Measurements from ENCODE around the gene SDF2L1. TPM values are rescaled to one million over a fixed set of nuclear protein-coding genes. Genes with fewer than 3 reads are reported as not detected.

The SDF2L1 gene
- total and polyA plus RNA-seq, 9 of the 15 experiments (the other 6 are each of a cell fraction or from before 2014, with no cell fraction given), result 15.1 to 989 (median 124) TPM

- TF ChIP-seq NEUROD1 (IDR thresholded peaks at IDR 0.05; ENCODE audit: borderline replicate concordance, low read depth, low read length, partially characterized antibody) (no peak), RFX1 (IDR thresholded peaks at IDR 0.05) (no peak), MED1 (CRISPR knock-in tag; IDR thresholded peaks at IDR 0.05; ENCODE audit: borderline replicate concordance) (peak; percentile 66; the same call in 1 of the 2 replicates), RUNX1 (IDR thresholded peaks at IDR 0.05; ENCODE audit: low read depth) (0 out of 2 replicates have a peak, but pooled peaks have one; percentile 13), CBFB (CRISPR knock-in tag; IDR thresholded peaks at IDR 0.05) (peak; percentile 63; the same call in 1 of the 2 replicates), ZBTB9 (CRISPR knock-in tag; IDR thresholded peaks at IDR 0.05) (no peak), ARID2 (IDR thresholded peaks at IDR 0.05) (no peak), SMAD3 (CRISPR knock-in tag; conservative IDR thresholded peaks at IDR 0.05) (no peak), ZNF277 (CRISPR knock-in tag; IDR thresholded peaks at IDR 0.05; ENCODE audit: borderline replicate concordance) (no peak), EZH2 (IDR thresholded peaks at IDR 0.05; ENCODE audit: borderline replicate concordance, low read depth, low read length) (no peak), STAG1 (CRISPR knock-in tag; IDR thresholded peaks at IDR 0.05; ENCODE audit: borderline replicate concordance) (peak; percentile 8; the same call in 1 of the 2 replicates), FOXK2 (conservative IDR thresholded peaks at IDR 0.05 in 1 of 2, IDR thresholded peaks at IDR 0.05 in 1 of 2; ENCODE audit: low read depth in 2 of 2) (no peak), TCF7L2 (IDR thresholded peaks at IDR 0.05; ENCODE audit: low read depth, low read length) (no peak), CBX3 (IDR thresholded peaks at IDR 0.05; ENCODE audit: borderline replicate concordance in 1 of 2, low read length in 2 of 2) (peak in 1 of 2 experiments; percentile 75; a peak in 1 of 3 replicates), TBP (optimal IDR thresholded peaks at IDR 0.05; ENCODE audit: low read depth, low read length) (no peak), MYNN (IDR thresholded peaks at IDR 0.05) (no peak), MYNN (CRISPR knock-in tag; IDR thresholded peaks at IDR 0.05) (peak; percentile 56; the same call in 1 of the 2 replicates), ZNF184 (CRISPR knock-in tag; IDR thresholded peaks at IDR 0.05) (peak; percentile 66; the same call in 1 of the 2 replicates)
- TF ChIP-seq, protein P1, sequence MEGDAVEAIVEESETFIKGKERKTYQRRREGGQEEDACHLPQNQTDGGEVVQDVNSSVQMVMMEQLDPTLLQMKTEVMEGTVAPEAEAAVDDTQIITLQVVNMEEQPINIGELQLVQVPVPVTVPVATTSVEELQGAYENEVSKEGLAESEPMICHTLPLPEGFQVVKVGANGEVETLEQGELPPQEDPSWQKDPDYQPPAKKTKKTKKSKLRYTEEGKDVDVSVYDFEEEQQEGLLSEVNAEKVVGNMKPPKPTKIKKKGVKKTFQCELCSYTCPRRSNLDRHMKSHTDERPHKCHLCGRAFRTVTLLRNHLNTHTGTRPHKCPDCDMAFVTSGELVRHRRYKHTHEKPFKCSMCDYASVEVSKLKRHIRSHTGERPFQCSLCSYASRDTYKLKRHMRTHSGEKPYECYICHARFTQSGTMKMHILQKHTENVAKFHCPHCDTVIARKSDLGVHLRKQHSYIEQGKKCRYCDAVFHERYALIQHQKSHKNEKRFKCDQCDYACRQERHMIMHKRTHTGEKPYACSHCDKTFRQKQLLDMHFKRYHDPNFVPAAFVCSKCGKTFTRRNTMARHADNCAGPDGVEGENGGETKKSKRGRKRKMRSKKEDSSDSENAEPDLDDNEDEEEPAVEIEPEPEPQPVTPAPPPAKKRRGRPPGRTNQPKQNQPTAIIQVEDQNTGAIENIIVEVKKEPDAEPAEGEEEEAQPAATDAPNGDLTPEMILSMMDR (IDR thresholded peaks at IDR 0.05 in 2 of 3, conservative IDR thresholded peaks at IDR 0.05 in 1 of 3; ENCODE audit: insufficient read depth in 2 of 3, low read depth in 1 of 3, low read length in 3 of 3), result no peak; a peak in 1 of 6 replicates
- TF ChIP-seq, protein P2, sequence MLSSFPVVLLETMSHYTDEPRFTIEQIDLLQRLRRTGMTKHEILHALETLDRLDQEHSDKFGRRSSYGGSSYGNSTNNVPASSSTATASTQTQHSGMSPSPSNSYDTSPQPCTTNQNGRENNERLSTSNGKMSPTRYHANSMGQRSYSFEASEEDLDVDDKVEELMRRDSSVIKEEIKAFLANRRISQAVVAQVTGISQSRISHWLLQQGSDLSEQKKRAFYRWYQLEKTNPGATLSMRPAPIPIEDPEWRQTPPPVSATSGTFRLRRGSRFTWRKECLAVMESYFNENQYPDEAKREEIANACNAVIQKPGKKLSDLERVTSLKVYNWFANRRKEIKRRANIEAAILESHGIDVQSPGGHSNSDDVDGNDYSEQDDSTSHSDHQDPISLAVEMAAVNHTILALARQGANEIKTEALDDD (IDR thresholded peaks at IDR 0.05), result no peak
- TF ChIP-seq, protein P3, sequence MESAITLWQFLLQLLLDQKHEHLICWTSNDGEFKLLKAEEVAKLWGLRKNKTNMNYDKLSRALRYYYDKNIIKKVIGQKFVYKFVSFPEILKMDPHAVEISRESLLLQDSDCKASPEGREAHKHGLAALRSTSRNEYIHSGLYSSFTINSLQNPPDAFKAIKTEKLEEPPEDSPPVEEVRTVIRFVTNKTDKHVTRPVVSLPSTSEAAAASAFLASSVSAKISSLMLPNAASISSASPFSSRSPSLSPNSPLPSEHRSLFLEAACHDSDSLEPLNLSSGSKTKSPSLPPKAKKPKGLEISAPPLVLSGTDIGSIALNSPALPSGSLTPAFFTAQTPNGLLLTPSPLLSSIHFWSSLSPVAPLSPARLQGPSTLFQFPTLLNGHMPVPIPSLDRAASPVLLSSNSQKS (CRISPR knock-in tag; IDR thresholded peaks at IDR 0.05), result no peak
Observed at GRCh38 chr22:21682385-21683175, 40.5 kb downstream of the SDF2L1 start (continued).
